BJ (cell line): Measurements from ENCODE around the gene BBS2. TPM values are rescaled to one million over a fixed set of nuclear protein-coding genes. Genes with fewer than 3 reads are reported as not detected.

Experiments
- CTCF ChIA-PET: fragments of 350-600 bp; formaldehyde crosslinking; extraction: SDS; loops from one replicate; lab custom pipeline; 2021; ENCODE audit warnings: antibody characterized with exemption, inconsistent platforms; lab: Yijun Ruan, JAX
- POLR2A ChIA-PET: fragments of 300-600 bp; sonication (Branson Sonifier 250); formaldehyde crosslinking; extraction: SDS; loops from one replicate; lab custom pipeline; 2021; ENCODE audit warnings: antibody characterized with exemption; lab: Charles Lee
- DNase-seq: peaks from one replicate; pipeline ENCODE4 v3.0.0-alpha.2; 2011; ENCODE audit warnings: low read depth
- H3K27me3 ChIP-seq: 2 replicates; pipeline ENCODE4 v1.6.0; 2011; ENCODE audit warnings: low read length; ENCODE audit not compliant: control insufficient read depth, insufficient read depth
- H3K36me3 ChIP-seq: 2 replicates; pipeline ENCODE4 v1.5.1; 2011; ENCODE audit warnings: low read length; ENCODE audit not compliant: control insufficient read depth, insufficient read depth
- H3K4me3 ChIP-seq: 2 replicates; pipeline ENCODE4 v1.5.1; 2011; ENCODE audit warnings: low read depth, mild to moderate bottlenecking, control low read depth, low read length
- CTCF ChIP-seq: IDR thresholded peaks from 2 replicates; pipeline ENCODE4 v1.5.1; 2011; ENCODE audit warnings: low read depth, mild to moderate bottlenecking, control low read depth, inconsistent platforms, low read length, moderate library complexity; ENCODE audit not compliant: insufficient read depth
- polyA plus RNA-seq: library from polyadenylated mRNA; depleted of rRNA; stranded (reverse); fragments of >200 nt; gene quantifications from 2 replicates; pipeline ENCODE4 v1.2.3, GENCODE V29; 2011

BBS2 gene
- polyA plus RNA-seq, 1 experiment = 33.8 TPM

- CTCF ChIA-PET = interaction anchor here (0.8 kb wide), 1 partner anchor 9 kb away, joined by 5 read pairs; no protein-coding TSS in a partner anchor
- POLR2A ChIA-PET = no interaction called here
- H3K36me3 ChIP-seq = peaks cover 17% of the 10 kb centered on the region
These were observed 49.6 kb downstream of the BBS2 start for GRCh38 chr16:56470232-56470631.

GRCh38 chr16:56469748-56470147 lies 50.1 kb downstream of the BBS2 start:
- Histone ChIP-seq H3K27me3 (no peaks in the 10 kb centered on the region), H3K36me3 (peaks cover 17% of the 10 kb centered on the region), H3K4me3 (no peak overlapping the region)
- TF ChIP-seq CTCF = no peak
- DNase-seq = no peak
- POLR2A ChIA-PET = no interaction called here
- CTCF ChIA-PET = no interaction called here

More at GRCh38 chr16:56470232-56470631, 49.6 kb downstream of the BBS2 start:
- H3K27me3 ChIP-seq = no peaks in the 10 kb centered on the region
- no peak overlapping the region for H3K4me3 ChIP-seq
- DNase-seq = no peak
- TF ChIP-seq CTCF = no peak

GRCh38 chr16:56468800-56469199 lies 51.0 kb downstream of the BBS2 start:
- H3K27me3 ChIP-seq = no peaks in the 10 kb centered on the region
- CTCF ChIA-PET = no interaction called here
- TF ChIP-seq CTCF = no peak
- DNase-seq = no peak
- POLR2A ChIA-PET = no interaction called here
- H3K4me3 ChIP-seq = no peak overlapping the region
- H3K36me3 ChIP-seq = peaks cover 17% of the 10 kb centered on the region

GRCh38 chr16:56466344-56466743 lies 53.5 kb downstream of the BBS2 start:
- ChIA-PET CTCF (no interaction called here), POLR2A (no interaction called here)
- Histone ChIP-seq H3K36me3 (peaks cover 17% of the 10 kb centered on the region), H3K27me3 (no peaks in the 10 kb centered on the region), H3K4me3 (no peak overlapping the region)
- TF ChIP-seq CTCF = no peak
- no peak for DNase-seq

GRCh38 chr16:56463153-56463552 lies 56.7 kb downstream of the BBS2 start:
- Histone ChIP-seq H3K36me3 (peaks cover 13% of the 10 kb centered on the region), H3K27me3 (no peaks in the 10 kb centered on the region), H3K4me3 (no peak overlapping the region)
- no peak for TF ChIP-seq CTCF
- ChIA-PET POLR2A (no interaction called here), CTCF (no interaction called here)
- DNase-seq = no peak
